MM.1S (cell line): Measurements from ENCODE around the gene PHF21A.
A peak's percentile ranks its signal among the peaks of the same experiment; 100 is the strongest.

ENCODE experiments used
- DNase-seq: peaks from one replicate; pipeline ENCODE4 v3.0.0-alpha.2; 2015
- H2AFZ ChIP-seq: fragments of 300-600 bp; sonication (generic); 2 replicates; pipeline ENCODE4 v1.6.0; 2016; ENCODE audit warnings: antibody characterized with exemption, low read length
- H3F3A ChIP-seq: fragments of 300-600 bp; sonication (generic); 2 replicates; pipeline ENCODE4 v1.6.1; 2016; ENCODE audit warnings: mild to moderate bottlenecking, antibody characterized with exemption, low read length, moderate library complexity, mixed read lengths; ENCODE audit not compliant: insufficient read depth
- H3K27ac ChIP-seq: fragments of 300-600 bp; sonication (generic); 2 replicates; pipeline ENCODE4 v1.5.1; 2016; ENCODE audit warnings: mild to moderate bottlenecking, low read length
- H3K27me3 ChIP-seq: fragments of 300-600 bp; sonication (generic); replicated peaks from 2 replicates; pipeline ENCODE4 v1.6.0; 2016; ENCODE audit warnings: low read length; ENCODE audit not compliant: insufficient read depth
- H3K36me3 ChIP-seq: fragments of 300-600 bp; sonication (generic); replicated peaks from 2 replicates; pipeline ENCODE4 v1.6.1; 2016; ENCODE audit warnings: mild to moderate bottlenecking, low read length, mixed read lengths; ENCODE audit not compliant: insufficient read depth
- H3K4me1 ChIP-seq: fragments of 300-600 bp; sonication (generic); 2 replicates; pipeline ENCODE4 v1.6.1; 2016; ENCODE audit warnings: low read length, mixed read lengths
- H3K4me2 ChIP-seq: fragments of 300-600 bp; sonication (generic); 2 replicates; pipeline ENCODE4 v1.6.0; 2016; ENCODE audit warnings: low read depth, low read length
- H3K4me3 ChIP-seq: fragments of 300-600 bp; sonication (generic); 2 replicates; pipeline ENCODE4 v1.5.1; 2016; ENCODE audit warnings: low read length, mixed read lengths
- H3K79me2 ChIP-seq: fragments of 300-600 bp; sonication (generic); 2 replicates; pipeline ENCODE4 v1.6.1; 2016; ENCODE audit warnings: mixed run types, low read length, mixed read lengths
- H3K9ac ChIP-seq: fragments of 300-600 bp; sonication (generic); 2 replicates; pipeline ENCODE4 v1.6.1; 2016; ENCODE audit warnings: low read length, mixed read lengths
- H3K9me2 ChIP-seq: fragments of 300-600 bp; sonication (generic); replicated peaks from 2 replicates; pipeline ENCODE4 v1.6.1; 2016; ENCODE audit warnings: mild to moderate bottlenecking, low read length, mixed read lengths; ENCODE audit not compliant: insufficient read depth
- H3K9me3 ChIP-seq: fragments of 300-600 bp; sonication (generic); replicated peaks from 2 replicates; pipeline ENCODE4 v1.6.1; 2016; ENCODE audit warnings: mild to moderate bottlenecking, low read length, mixed read lengths; ENCODE audit not compliant: insufficient read depth
- H4K20me1 ChIP-seq: fragments of 300-600 bp; sonication (generic); 2 replicates; pipeline ENCODE4 v1.6.1; 2016; ENCODE audit warnings: mild to moderate bottlenecking, low read length, moderate library complexity, mixed read lengths; ENCODE audit not compliant: insufficient read depth
- CTCF ChIP-seq: fragments of 300-600 bp; sonication (generic); IDR thresholded peaks from 2 replicates; pipeline ENCODE4 v1.5.1; 2016; ENCODE audit warnings: antibody characterized with exemption, low read length, mixed read lengths
- EZH2 ChIP-seq: fragments of 300-600 bp; sonication (generic); optimal IDR thresholded peaks from 2 replicates; pipeline ENCODE3; 2017; ENCODE audit warnings: low read depth, mild to moderate bottlenecking, antibody characterized with exemption, low read length, mixed read lengths
- EZH2phosphoT487 ChIP-seq: fragments of 300-600 bp; sonication (generic); IDR thresholded peaks from 2 replicates; pipeline ENCODE4 v1.6.1; 2018; ENCODE audit warnings: antibody characterized with exemption, low read length

The PHF21A gene

GRCh38 chr11:46161201-46161600 is 39.9 kb upstream of the PHF21A start:
- no peak overlapping the region for H2AFZ ChIP-seq
- no peaks in the 10 kb centered on the region for H3F3A ChIP-seq
- no peaks in the 10 kb centered on the region for H3K36me3 ChIP-seq
- no peak overlapping the region for H3K4me3 ChIP-seq
- no peak overlapping the region for H3K9ac ChIP-seq
- H4K20me1 ChIP-seq = no peaks in the 10 kb centered on the region
- no peaks in the 10 kb centered on the region for H3K9me3 ChIP-seq
- no peak for DNase-seq
- peaks cover 3% of the 10 kb centered on the region; the same call in 1 of the 2 replicates for H3K4me1 ChIP-seq
- TF ChIP-seq CTCF (no peak), EZH2phosphoT487 (no peak), EZH2 (no peak)
- no peak overlapping the region for H3K4me2 ChIP-seq
- no peak overlapping the region for H3K27ac ChIP-seq
- H3K79me2 ChIP-seq = no peaks in the 10 kb centered on the region
- H3K9me2 ChIP-seq = no peaks in the 10 kb centered on the region
- no peaks in the 10 kb centered on the region for H3K27me3 ChIP-seq

- no peaks in the 10 kb centered on the region for H3K9me2 ChIP-seq
- H3F3A ChIP-seq = no peaks in the 10 kb centered on the region
- no peak for DNase-seq
- no peaks in the 10 kb centered on the region for H3K79me2 ChIP-seq
- no peak overlapping the region for H3K27ac ChIP-seq
- no peak overlapping the region for H3K4me3 ChIP-seq
- H3K4me2 ChIP-seq = no peak overlapping the region
- no peaks in the 10 kb centered on the region for H3K27me3 ChIP-seq
- TF ChIP-seq CTCF (no peak), EZH2 (no peak), EZH2phosphoT487 (no peak)
- 0 out of 2 replicates have a peak overlapping the region, but pooled peaks have one; percentile 19 for H2AFZ ChIP-seq
- no peaks in the 10 kb centered on the region for H3K9me3 ChIP-seq
- no peak overlapping the region for H3K9ac ChIP-seq
- no peaks in the 10 kb centered on the region for H3K36me3 ChIP-seq
- H4K20me1 ChIP-seq = no peaks in the 10 kb centered on the region
- H3K4me1 ChIP-seq = peaks cover 3% of the 10 kb centered on the region; the same call in 1 of the 2 replicates
These were observed 38.8 kb upstream of the PHF21A start for GRCh38 chr11:46160100-46160499.

GRCh38 chr11:46159680-46160079 is 38.4 kb upstream of the PHF21A start:
- no peak for TF ChIP-seq CTCF
- TF ChIP-seq EZH2 = no peak
- TF ChIP-seq EZH2phosphoT487 = no peak
- Histone ChIP-seq H3K4me1 (peaks cover 3% of the 10 kb centered on the region; the same call in 1 of the 2 replicates), H3K79me2 (no peaks in the 10 kb centered on the region), H3K27ac (no peak overlapping the region), H4K20me1 (no peaks in the 10 kb centered on the region), H3K4me2 (no peak overlapping the region), H2AFZ (0 out of 2 replicates have a peak overlapping the region, but pooled peaks have one; percentile 19), H3K9me2 (no peaks in the 10 kb centered on the region), H3K9me3 (no peaks in the 10 kb centered on the region), H3K9ac (no peak overlapping the region), H3F3A (no peaks in the 10 kb centered on the region), H3K4me3 (no peak overlapping the region), H3K36me3 (no peaks in the 10 kb centered on the region), H3K27me3 (no peaks in the 10 kb centered on the region)
- no peak for DNase-seq
